Measurements from ENCODE around the gene RTL9.

GRCh38 chrX:110321670-110322069, 37.0 kb upstream of the RTL9 start:
- no peak for TF ChIP-seq CTCF (IDR thresholded peaks at IDR 0.05)
- no peak for TF ChIP-seq POLR2A (IDR thresholded peaks at IDR 0.05)
- no peak for TF ChIP-seq EP300 (IDR thresholded peaks at IDR 0.05; ENCODE audit: low read depth)
